Inferior parietal cortex (tissue), 1 donor: Measurements from ENCODE around the gene MYB.
A peak's percentile ranks its signal among the peaks of the same experiment; 100 is the strongest.
"Not testable (repeated sequence)": the region's sequence is repeated elsewhere in the genome, so short reads cannot be mapped to it uniquely, and the experiment has no call there.

Experiments used
- DNase-seq: peaks from one replicate; pipeline ENCODE4 v3.0.0-alpha.2; 2016; ENCODE audit errors: extremely low spot score

The MYB gene

DNA sequence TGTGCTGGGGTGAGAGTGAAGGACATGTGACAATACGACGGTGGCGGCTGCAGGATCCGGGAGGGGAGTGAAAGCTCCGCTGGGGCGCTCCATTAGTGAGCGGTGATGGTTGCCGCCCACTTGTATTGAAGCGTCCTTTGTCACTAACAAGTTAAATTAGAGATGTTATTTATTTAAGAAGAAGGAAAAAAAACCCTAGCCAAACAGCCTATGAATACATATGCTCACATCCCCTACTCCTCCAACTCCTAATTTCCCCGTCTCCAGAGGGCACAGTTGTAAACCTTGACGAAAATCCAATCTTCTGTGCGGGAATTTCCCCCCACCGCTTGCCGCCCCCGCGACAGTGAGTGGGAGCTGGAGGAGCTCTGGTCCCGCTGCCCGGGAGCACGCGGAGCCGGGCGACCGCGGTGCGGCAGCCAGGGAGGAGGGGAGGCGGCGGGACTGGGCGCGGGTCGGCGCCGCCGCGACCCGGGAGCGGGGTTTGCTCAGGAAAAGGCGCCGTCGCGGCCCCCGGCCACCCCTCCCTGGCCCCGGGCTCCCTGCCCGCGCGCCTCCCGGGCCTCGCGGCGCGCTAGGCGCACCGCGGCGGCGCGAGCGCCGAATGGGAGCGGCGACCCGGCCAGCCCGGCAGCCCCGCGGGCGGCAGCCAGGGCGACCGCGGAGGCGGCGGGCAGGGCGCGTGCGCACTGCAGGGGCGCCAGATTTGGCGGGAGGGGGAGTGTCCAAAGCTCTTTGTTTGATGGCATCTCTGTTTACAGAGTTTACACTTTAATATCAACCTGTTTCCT, at the start of gene MYB:
MYB (plus strand) TSS at position 767 of the 791 bp plus-strand sequence. CDS start 206 bp downstream, outside the sequence.
- peak; percentile 54 for DNase-seq

GRCh38 chr6:135132776-135133175, 48.3 kb upstream of the MYB start:
- DNase-seq: no peak

DNA sequence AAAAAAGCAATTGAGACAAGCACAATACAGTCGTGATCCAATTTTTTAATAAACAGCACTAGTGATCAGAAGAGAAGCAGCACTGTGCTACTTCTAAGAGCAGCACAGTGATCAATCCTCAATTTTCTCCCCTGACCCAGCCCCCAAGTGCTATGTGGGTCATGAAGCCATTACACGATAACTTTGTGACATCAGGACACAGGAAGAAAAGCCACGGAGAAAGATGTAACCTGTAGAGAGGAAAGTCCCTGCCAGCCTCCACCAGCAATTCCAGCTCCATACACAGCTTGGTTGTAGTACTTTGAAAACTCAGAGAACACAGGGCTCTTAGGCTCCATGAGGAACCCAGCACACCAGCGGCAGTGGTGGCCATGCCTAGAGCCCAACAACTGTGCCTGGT, 45.3 kb upstream of the MYB start:
- DNase-seq: no peak

DNA sequence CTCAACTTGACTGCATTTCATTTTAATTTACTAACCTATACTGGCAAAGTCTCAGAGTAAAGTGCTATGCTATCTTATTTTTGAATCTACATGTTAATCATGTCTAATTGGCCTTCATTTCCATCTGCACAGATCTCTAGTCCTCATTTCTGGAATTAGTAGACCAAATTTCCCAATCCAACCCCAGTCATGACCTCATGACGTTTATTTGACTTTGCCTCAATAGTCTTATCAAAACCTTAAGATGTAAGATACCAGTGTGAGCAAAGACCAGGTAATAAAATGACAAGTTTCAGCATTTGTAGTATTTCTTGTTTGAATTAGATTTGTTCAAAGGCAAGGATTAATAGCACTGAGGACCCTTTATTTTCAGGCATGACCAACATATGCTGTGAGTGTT, 43.3 kb upstream of the MYB start:
- DNase-seq: no peak

GRCh38 chr6:135141182-135141581, 39.9 kb upstream of the MYB start:
- no peak for DNase-seq

- no peak for DNase-seq
These were observed 39.4 kb upstream of the MYB start for GRCh38 chr6:135141728-135142127.

- DNase-seq: not testable (repeated sequence)
These were observed 38.9 kb upstream of the MYB start for GRCh38 chr6:135142232-135142631.

- no peak for DNase-seq
These were observed 36.4 kb upstream of the MYB start for GRCh38 chr6:135144673-135145062.

GRCh38 chr6:135145063-135145800, 35.9 kb upstream of the MYB start:
- DNase-seq: peak; percentile 36

DNA sequence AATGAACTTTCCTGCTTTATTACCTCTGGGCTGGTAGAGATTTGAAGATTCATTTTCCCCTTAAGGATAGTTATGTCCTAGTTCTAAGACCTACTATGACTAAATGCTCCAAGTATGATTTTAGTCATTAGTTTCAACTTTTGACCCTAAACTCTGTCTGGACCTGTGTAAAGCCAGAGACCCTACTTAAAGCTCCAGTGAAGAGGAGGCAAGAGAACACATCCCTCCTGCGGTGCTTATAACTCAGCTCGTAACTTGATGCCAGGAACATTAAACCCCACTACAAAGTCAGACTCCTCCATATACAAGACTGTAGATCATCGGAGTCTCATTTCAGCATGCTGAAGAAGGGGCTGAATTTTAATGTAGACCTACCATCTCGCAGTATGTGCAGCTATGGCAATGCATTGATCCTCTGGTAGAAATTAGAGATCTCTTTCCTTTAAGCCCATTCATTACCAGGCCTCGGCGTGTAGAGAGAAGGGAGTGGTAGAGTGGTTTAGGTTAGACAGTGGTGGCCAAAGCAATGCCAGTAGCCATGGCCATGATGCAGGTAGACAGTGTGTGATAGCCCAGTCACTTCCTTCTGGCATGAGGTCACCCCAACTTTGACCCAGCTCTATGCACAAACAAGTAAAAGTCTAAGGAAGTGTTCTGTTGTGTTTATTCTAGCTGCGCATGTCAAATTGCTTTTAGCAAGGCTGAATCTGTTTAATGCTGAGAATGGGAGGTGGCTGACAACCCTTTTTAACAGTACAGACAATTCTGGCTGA, 34.8 kb upstream of the MYB start:
- DNase-seq: no peak

GRCh38 chr6:135147637-135148592, 33.2 kb upstream of the MYB start:
- DNase-seq: no peak

DNA sequence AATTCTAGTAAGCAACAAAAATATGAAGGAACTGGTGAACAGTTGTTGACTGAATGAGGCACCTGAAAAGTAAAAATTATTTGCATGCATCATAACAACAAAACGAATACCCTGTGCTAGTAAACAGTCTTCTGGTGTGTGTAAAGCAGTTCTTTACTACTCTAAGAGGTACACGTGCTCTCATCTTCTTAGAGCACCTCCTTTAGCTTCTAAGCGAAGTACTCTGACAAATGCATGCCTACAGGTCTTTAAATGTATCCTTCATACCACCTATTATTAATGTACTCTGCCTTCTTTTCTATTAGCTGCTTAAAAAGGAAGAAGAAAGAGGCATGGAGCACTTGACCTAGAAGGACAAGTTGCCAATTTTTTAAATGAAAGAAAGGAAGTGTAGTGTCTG, 32.2 kb upstream of the MYB start:
- no peak for DNase-seq

- DNase-seq: no peak
These were observed 31.7 kb upstream of the MYB start for GRCh38 chr6:135149376-135149775.

GRCh38 chr6:135150481-135150880, 30.6 kb upstream of the MYB start:
- not testable (repeated sequence) for DNase-seq

DNA sequence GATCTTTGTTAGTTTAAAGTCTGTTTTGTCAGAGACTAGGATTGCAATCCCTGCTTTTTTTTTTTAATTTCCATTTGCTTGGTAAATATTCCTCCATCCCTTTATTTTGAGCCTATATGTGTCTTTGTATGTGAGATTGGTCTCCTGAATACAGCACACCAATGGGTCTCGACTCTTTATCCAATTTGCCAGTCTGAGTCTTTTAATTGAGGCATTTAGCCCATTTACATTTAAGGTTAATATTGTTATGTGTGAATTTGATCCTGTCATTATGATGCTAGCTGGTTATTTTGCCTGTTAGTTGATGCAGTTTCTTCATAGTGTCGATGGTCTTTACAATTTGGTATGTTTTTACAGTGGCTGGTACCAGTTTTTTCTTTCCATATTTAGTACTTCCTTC, 27.0 kb upstream of the MYB start:
- not testable (repeated sequence) for DNase-seq

- no peak for DNase-seq
These were observed 22.7 kb upstream of the MYB start for GRCh38 chr6:135158397-135158796.

DNA sequence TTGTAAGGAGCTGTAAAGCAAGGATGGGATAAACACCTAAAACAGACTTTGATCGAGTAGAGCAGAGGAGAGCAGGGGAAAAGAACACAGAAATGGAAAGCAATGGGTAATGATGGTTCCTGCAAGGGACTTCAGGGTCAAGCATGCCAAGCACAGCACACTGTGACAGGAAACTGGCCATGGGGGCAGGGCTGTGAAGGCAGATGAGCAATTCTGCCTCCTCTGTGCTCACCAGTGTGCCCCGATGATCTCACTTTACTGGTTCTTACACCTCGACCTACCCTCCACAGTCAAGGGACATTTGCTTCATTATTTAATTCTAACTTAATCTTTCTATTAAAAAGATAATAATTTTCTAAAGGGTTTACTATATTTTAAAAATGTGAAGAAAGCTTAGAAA, 21.6 kb upstream of the MYB start:
- no peak for DNase-seq

GRCh38 chr6:135161411-135162395, 19.4 kb upstream of the MYB start:
- DNase-seq: no peak

DNA sequence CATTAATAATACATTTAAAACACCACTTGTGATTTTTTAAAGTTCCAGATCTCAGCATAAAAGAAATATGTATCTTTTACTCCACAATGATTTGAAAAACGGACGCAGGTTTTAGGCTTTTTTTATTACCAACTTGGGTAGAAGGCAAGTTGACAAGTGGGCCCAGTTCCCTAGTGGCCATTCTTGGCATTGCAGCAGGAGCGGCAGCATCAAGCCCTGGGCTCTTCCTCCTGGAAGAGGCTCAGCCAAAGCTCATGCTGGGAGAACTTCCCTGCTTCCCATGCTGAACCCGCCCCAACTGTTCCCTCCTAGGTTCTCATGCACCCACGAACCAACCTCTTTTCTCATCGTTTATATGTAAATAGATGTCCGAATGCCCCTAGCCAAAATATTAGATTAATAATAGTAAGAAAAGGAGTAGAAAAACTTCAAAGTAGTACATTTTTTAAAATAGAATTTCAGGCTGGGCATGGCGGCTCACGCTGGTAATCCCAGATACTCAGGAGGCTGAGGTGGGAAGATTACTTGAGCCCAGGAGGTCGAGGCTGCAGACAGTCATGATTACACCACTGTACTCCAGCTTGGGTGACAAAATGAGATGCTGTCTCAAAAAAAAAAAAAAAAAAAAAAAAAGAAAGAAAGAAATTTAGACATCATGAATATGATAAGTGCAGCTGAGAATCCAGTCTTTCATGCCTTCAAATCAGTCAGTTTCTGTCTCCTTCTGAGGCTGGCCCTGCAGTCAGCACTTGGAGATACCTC, 18.2 kb upstream of the MYB start:
- DNase-seq: no peak

GRCh38 chr6:135163440-135163738, 17.7 kb upstream of the MYB start:
- DNase-seq: no peak
